OCI-LY1 (cell line): ENCODE measurements around the gene VARS2.

Source experiments
- H2AFZ ChIP-seq: fragments of 200-600 bp; sonication (generic), shearing (Covaris generic); 2 replicates; pipeline ENCODE4 v1.6.0; 2014; ENCODE audit warnings: antibody characterized with exemption, mild to moderate bottlenecking, low read length
- H3F3A ChIP-seq: fragments of 200-600 bp; sonication (generic), shearing (Covaris generic); 2 replicates; pipeline ENCODE4 v1.6.0; 2014; ENCODE audit warnings: mild to moderate bottlenecking, antibody characterized with exemption, low read length, moderate library complexity; ENCODE audit not compliant: insufficient read depth
- H3K27ac ChIP-seq: fragments of 200-600 bp; sonication (generic); 2 replicates; pipeline ENCODE4 v1.5.1; 2014; ENCODE audit warnings: low read length, mixed run types, mild to moderate bottlenecking, low read depth; ENCODE audit not compliant: poor library complexity, severe bottlenecking
- H3K27me3 ChIP-seq: fragments of 200-600 bp; sonication (generic); 2 replicates; pipeline ENCODE4 v1.6.0; 2014; ENCODE audit warnings: antibody characterized with exemption, mild to moderate bottlenecking, low read length, moderate library complexity; ENCODE audit not compliant: insufficient read depth
- H3K36me3 ChIP-seq: fragments of 200-600 bp; sonication (generic); 2 replicates; pipeline ENCODE4 v1.6.1; 2014; ENCODE audit warnings: mild to moderate bottlenecking, antibody characterized with exemption, low read length, moderate library complexity, mixed read lengths; ENCODE audit not compliant: insufficient read depth
- H3K4me1 ChIP-seq: fragments of 200-600 bp; sonication (generic); 2 replicates; pipeline ENCODE4 v1.5.1; 2014; ENCODE audit warnings: mild to moderate bottlenecking, low read length, moderate library complexity; ENCODE audit not compliant: insufficient read depth, severe bottlenecking
- H3K4me2 ChIP-seq: fragments of 200-600 bp; sonication (generic), shearing (Covaris generic); 2 replicates; pipeline ENCODE4 v1.6.1; 2014; ENCODE audit warnings: low read length
- H3K4me3 ChIP-seq: fragments of 200-600 bp; sonication (generic); 2 replicates; pipeline ENCODE4 v1.5.1; 2014; ENCODE audit warnings: low read length, low read depth, mild to moderate bottlenecking, mixed read lengths; ENCODE audit not compliant: poor library complexity, severe bottlenecking
- H3K79me2 ChIP-seq: fragments of 200-600 bp; shearing (Covaris generic); 2 replicates; pipeline ENCODE4 v1.6.1; 2016; ENCODE audit warnings: mixed run types, low read length, mixed read lengths; ENCODE audit not compliant: insufficient read depth
- H3K9ac ChIP-seq: fragments of 200-600 bp; sonication (generic), shearing (Covaris generic); 2 replicates; pipeline ENCODE4 v1.6.1; 2014; ENCODE audit warnings: mild to moderate bottlenecking, low read length, mixed read lengths
- H3K9me2 ChIP-seq: fragments of 200-600 bp; sonication (generic), shearing (Covaris generic); 2 replicates; pipeline ENCODE4 v1.6.1; 2014; ENCODE audit warnings: low read depth, mild to moderate bottlenecking, low read length, mixed read lengths
- H3K9me3 ChIP-seq: fragments of 200-600 bp; shearing (Covaris generic); 2 replicates; pipeline ENCODE4 v1.6.1; 2014; ENCODE audit warnings: low read length, mixed read lengths
- H4K20me1 ChIP-seq: fragments of 200-600 bp; sonication (generic), shearing (Covaris generic); 2 replicates; pipeline ENCODE4 v1.6.0; 2016; ENCODE audit warnings: mild to moderate bottlenecking, low read length; ENCODE audit not compliant: insufficient read depth
- EZH2 ChIP-seq: fragments of 200-600 bp; sonication (generic), shearing (Covaris generic); IDR thresholded peaks from 2 replicates; pipeline ENCODE4 v1.8.0; 2017; ENCODE audit warnings: borderline replicate concordance, mixed run types, mild to moderate bottlenecking, antibody characterized with exemption, low read length, moderate library complexity, mixed read lengths
- TF ChIP-seq, protein P1 (sequence below): fragments of 200-600 bp; sonication (generic), shearing (Covaris generic); IDR thresholded peaks from 2 replicates; pipeline ENCODE4 v1.5.1; 2017; ENCODE audit warnings: mild to moderate bottlenecking, antibody characterized with exemption, low read length, moderate library complexity, mixed read lengths

VARS2 gene

GRCh38 chr6:30963641-30964040 lies 49.6 kb downstream of the VARS2 start:
- H3K4me2 ChIP-seq: no peak overlapping the region
- H3K27me3 ChIP-seq: no peaks in the 10 kb centered on the region; the same call in 1 of the 2 replicates
- H4K20me1 ChIP-seq: no peaks in the 10 kb centered on the region
- no peaks in the 10 kb centered on the region for H3K9me2 ChIP-seq
- H3K36me3 ChIP-seq: no peaks in the 10 kb centered on the region
- H3K4me1 ChIP-seq: no peaks in the 10 kb centered on the region
- no peak overlapping the region for H3K4me3 ChIP-seq
- no peak overlapping the region for H2AFZ ChIP-seq
- H3K79me2 ChIP-seq: no peaks in the 10 kb centered on the region
- no peaks in the 10 kb centered on the region for H3K9me3 ChIP-seq
- H3K9ac ChIP-seq: no peak overlapping the region
- H3F3A ChIP-seq: no peaks in the 10 kb centered on the region
- TF ChIP-seq EZH2: no peak
- TF ChIP-seq, protein P1, sequence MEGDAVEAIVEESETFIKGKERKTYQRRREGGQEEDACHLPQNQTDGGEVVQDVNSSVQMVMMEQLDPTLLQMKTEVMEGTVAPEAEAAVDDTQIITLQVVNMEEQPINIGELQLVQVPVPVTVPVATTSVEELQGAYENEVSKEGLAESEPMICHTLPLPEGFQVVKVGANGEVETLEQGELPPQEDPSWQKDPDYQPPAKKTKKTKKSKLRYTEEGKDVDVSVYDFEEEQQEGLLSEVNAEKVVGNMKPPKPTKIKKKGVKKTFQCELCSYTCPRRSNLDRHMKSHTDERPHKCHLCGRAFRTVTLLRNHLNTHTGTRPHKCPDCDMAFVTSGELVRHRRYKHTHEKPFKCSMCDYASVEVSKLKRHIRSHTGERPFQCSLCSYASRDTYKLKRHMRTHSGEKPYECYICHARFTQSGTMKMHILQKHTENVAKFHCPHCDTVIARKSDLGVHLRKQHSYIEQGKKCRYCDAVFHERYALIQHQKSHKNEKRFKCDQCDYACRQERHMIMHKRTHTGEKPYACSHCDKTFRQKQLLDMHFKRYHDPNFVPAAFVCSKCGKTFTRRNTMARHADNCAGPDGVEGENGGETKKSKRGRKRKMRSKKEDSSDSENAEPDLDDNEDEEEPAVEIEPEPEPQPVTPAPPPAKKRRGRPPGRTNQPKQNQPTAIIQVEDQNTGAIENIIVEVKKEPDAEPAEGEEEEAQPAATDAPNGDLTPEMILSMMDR: no peak
- H3K27ac ChIP-seq: no peak overlapping the region

DNA sequence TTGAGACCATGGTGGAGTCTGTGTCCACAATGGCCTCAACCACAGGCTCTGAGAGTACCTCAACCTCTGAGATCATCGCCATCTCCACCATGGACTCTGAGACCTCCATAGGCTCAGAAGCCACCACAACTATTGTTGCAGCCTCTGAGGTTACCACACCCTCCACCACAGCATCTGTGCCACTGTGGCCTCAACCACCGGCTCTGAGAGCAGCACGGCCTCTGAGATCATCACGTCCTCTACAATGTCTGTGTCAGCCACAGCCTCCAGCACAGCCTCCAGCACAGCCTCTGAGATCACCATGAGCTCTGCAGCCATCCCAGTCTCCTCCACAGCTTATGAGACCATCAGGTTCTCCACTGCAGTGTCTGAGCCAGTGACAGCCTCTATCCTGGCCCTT lies 50.0 kb downstream of the VARS2 start:
- Histone ChIP-seq H3K4me1 (no peaks in the 10 kb centered on the region), H3F3A (no peaks in the 10 kb centered on the region), H3K27ac (no peak overlapping the region), H3K4me2 (no peak overlapping the region), H3K4me3 (no peak overlapping the region), H3K9me2 (no peaks in the 10 kb centered on the region), H3K27me3 (no peaks in the 10 kb centered on the region; the same call in 1 of the 2 replicates), H3K36me3 (no peaks in the 10 kb centered on the region), H3K79me2 (no peaks in the 10 kb centered on the region), H4K20me1 (no peaks in the 10 kb centered on the region), H2AFZ (no peak overlapping the region), H3K9ac (no peak overlapping the region), H3K9me3 (no peaks in the 10 kb centered on the region)
- TF ChIP-seq, protein P1: no peak
- TF ChIP-seq EZH2: no peak

- Histone ChIP-seq H3K4me3 (no peak overlapping the region), H3K9me2 (no peaks in the 10 kb centered on the region), H3K9ac (no peak overlapping the region), H4K20me1 (no peaks in the 10 kb centered on the region), H3K79me2 (no peaks in the 10 kb centered on the region), H3K9me3 (no peaks in the 10 kb centered on the region), H3F3A (no peaks in the 10 kb centered on the region), H3K36me3 (no peaks in the 10 kb centered on the region), H3K4me1 (no peaks in the 10 kb centered on the region), H3K27me3 (no peaks in the 10 kb centered on the region; the same call in 1 of the 2 replicates), H2AFZ (no peak overlapping the region), H3K27ac (no peak overlapping the region), H3K4me2 (no peak overlapping the region)
- TF ChIP-seq EZH2: no peak
- TF ChIP-seq, protein P1: no peak
These were observed 51.1 kb downstream of the VARS2 start for GRCh38 chr6:30965140-30965601.
